NCI-H345 treated with DMSO at 0.1 percent for 48 hours (cell line): ENCODE results near the gene DNAH1.

Source experiments
- DNase-seq: peaks from one replicate; lab custom pipeline; 2025; ENCODE audit not compliant: unreplicated experiment; lab: John Stamatoyannopoulos, UW

The DNAH1 gene

GRCh38 chr3:52385157-52385556 lies 69.0 kb downstream of the DNAH1 start:
- no peak for DNase-seq

- no peak for DNase-seq
Observed at GRCh38 chr3:52387481-52387880, 71.4 kb downstream of the DNAH1 start.

- no peak for DNase-seq
Observed at GRCh38 chr3:52388348-52388821, 72.3 kb downstream of the DNAH1 start.

- no peak for DNase-seq
Observed at GRCh38 chr3:52388933-52389332, 72.8 kb downstream of the DNAH1 start.

GRCh38 chr3:52391096-52391495 lies 75.0 kb downstream of the DNAH1 start:
- DNase-seq = no peak

GRCh38 chr3:52392216-52392930 lies 76.3 kb downstream of the DNAH1 start:
- no peak for DNase-seq

GRCh38 chr3:52393131-52393807 lies 77.2 kb downstream of the DNAH1 start:
- DNase-seq = peak; percentile 17

- DNase-seq = no peak
Observed at GRCh38 chr3:52393959-52394670, 78.0 kb downstream of the DNAH1 start.

- no peak for DNase-seq
Observed at GRCh38 chr3:52394751-52395502, 78.8 kb downstream of the DNAH1 start.

GRCh38 chr3:52395503-52395865 lies 79.4 kb downstream of the DNAH1 start:
- DNase-seq = no peak

- DNase-seq = no peak
Observed at GRCh38 chr3:52396011-52396906, 80.1 kb downstream of the DNAH1 start.

GRCh38 chr3:52396907-52397591 lies 80.9 kb downstream of the DNAH1 start:
- no peak for DNase-seq

- DNase-seq = no peak
Observed at GRCh38 chr3:52397676-52398399, 81.7 kb downstream of the DNAH1 start.

- no peak for DNase-seq
Observed at GRCh38 chr3:52398670-52399081, 82.6 kb downstream of the DNAH1 start.

- DNase-seq = no peak
Observed at GRCh38 chr3:52399131-52399530, 83.0 kb downstream of the DNAH1 start.

- no peak for DNase-seq
Observed at GRCh38 chr3:52399593-52399992, 83.5 kb downstream of the DNAH1 start.

- DNase-seq = no peak
Observed at GRCh38 chr3:52400275-52400793, 84.2 kb downstream of the DNAH1 start.

GRCh38 chr3:52401021-52401420 lies 84.9 kb downstream of the DNAH1 start:
- no peak for DNase-seq

- DNase-seq = no peak
Observed at GRCh38 chr3:52401551-52401950, 85.4 kb downstream of the DNAH1 start.
